HFF-Myc (cell line): Measurements from ENCODE around the gene SIGLEC8.
"Not testable (repeated sequence)": the region's sequence is repeated elsewhere in the genome, so short reads cannot be mapped to it uniquely, and the experiment has no call there.

Experiments
- DNase-seq: peaks from one replicate; pipeline ENCODE4 v3.0.0-alpha.2; 2011; ENCODE audit warnings: low read depth; ENCODE audit errors: extremely low read depth
- H3K4me3 ChIP-seq: replicated peaks from 2 replicates; pipeline ENCODE4 v1.5.1; 2011; ENCODE audit warnings: low read depth, mild to moderate bottlenecking, control low read depth, low read length
- CTCF ChIP-seq: IDR thresholded peaks from 2 replicates; pipeline ENCODE4 v1.5.1; 2012; ENCODE audit warnings: mild to moderate bottlenecking, low read depth, low read length, control low read depth; ENCODE audit errors: missing control alignments

SIGLEC8 gene

GRCh38 chr19:51468545-51468920 is 10.3 kb upstream of the SIGLEC8 start:
- no peak overlapping the region for H3K4me3 ChIP-seq
- TF ChIP-seq CTCF: no peak
- DNase-seq: no peak

GRCh38 chr19:51467864-51468544 is 9.8 kb upstream of the SIGLEC8 start:
- no peak for TF ChIP-seq CTCF
- no peak for DNase-seq
- no peak overlapping the region for H3K4me3 ChIP-seq

- no peak overlapping the region for H3K4me3 ChIP-seq
- TF ChIP-seq CTCF: no peak
Measured at GRCh38 chr19:51466723-51467122, 8.5 kb upstream of the SIGLEC8 start.

GRCh38 chr19:51463976-51464581 is 5.8 kb upstream of the SIGLEC8 start:
- not testable (repeated sequence) for H3K4me3 ChIP-seq, DNase-seq

More at GRCh38 chr19:51466723-51467122, 8.5 kb upstream of the SIGLEC8 start:
- no peak for DNase-seq

- TF ChIP-seq CTCF: no peak
- H3K4me3 ChIP-seq: no peak overlapping the region
- DNase-seq: no peak
Measured at GRCh38 chr19:51462681-51463080, 4.4 kb upstream of the SIGLEC8 start.

- H3K4me3 ChIP-seq: no peak overlapping the region
- DNase-seq: no peak
- no peak for TF ChIP-seq CTCF
Measured at GRCh38 chr19:51462276-51462675, 4.0 kb upstream of the SIGLEC8 start.

GRCh38 chr19:51461723-51462161 is 3.5 kb upstream of the SIGLEC8 start:
- DNase-seq: no peak
- TF ChIP-seq CTCF: no peak
- H3K4me3 ChIP-seq: no peak overlapping the region
